Body of pancreas (tissue), 4 donors: Measurements from ENCODE around the gene ZNF236.

Experiments used
- POLR2A ChIP-seq, 3 donors: fragments of 450-650 bp; IDR thresholded peaks; one replicate each; pipeline ENCODE4 v1.6.1; 2016; ENCODE audit warnings: antibody characterized with exemption in 3 of 3, mild to moderate bottlenecking in 2 of 3
- TF ChIP-seq, protein P1 (sequence below), 7 experiments: fragments of 450-650 bp in 4 of 7; fragments of 200-600 bp in 3 of 7; sonication (generic) in 3 of 7; IDR thresholded peaks; one replicate each; pipeline ENCODE4 v1.5.1; 2016 to 2019; ENCODE audit warnings: antibody characterized with exemption in 7 of 7

DNA sequence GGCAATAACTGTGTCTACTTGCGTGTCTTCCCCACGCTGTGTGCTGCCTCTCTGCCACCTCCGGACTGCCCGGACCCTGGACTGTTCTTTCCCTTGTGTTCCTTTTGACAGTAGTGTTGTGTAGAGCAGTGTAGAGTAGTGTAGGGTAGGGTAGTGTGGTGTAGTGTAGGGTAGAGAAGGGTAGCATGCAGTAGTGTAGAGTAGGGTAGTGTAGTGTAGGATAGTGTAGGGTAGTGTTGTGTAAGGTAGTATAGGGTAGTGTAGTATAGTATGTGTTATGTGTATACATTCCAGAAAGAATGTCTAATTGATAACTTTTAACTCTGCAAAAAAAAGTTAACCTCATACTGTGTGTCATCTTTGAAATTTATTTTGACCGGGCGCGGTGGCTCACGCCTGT, 49.7 kb upstream of the ZNF236 start:
- TF ChIP-seq, protein P1, sequence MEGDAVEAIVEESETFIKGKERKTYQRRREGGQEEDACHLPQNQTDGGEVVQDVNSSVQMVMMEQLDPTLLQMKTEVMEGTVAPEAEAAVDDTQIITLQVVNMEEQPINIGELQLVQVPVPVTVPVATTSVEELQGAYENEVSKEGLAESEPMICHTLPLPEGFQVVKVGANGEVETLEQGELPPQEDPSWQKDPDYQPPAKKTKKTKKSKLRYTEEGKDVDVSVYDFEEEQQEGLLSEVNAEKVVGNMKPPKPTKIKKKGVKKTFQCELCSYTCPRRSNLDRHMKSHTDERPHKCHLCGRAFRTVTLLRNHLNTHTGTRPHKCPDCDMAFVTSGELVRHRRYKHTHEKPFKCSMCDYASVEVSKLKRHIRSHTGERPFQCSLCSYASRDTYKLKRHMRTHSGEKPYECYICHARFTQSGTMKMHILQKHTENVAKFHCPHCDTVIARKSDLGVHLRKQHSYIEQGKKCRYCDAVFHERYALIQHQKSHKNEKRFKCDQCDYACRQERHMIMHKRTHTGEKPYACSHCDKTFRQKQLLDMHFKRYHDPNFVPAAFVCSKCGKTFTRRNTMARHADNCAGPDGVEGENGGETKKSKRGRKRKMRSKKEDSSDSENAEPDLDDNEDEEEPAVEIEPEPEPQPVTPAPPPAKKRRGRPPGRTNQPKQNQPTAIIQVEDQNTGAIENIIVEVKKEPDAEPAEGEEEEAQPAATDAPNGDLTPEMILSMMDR (IDR thresholded peaks at IDR 0.05): no peak
- TF ChIP-seq POLR2A (IDR thresholded peaks at IDR 0.05): no peak
